Stimulated activated CD8-positive, alpha-beta memory T cell treated with anti-CD3 and anti-CD28 coated beads, Interleukin-4, amount 100 ng/mL, for 1 hour (primary cell): Measurements from ENCODE around the gene IFTAP.

Experiments used
- DNase-seq, 2 donors: peaks; one replicate each; pipeline ENCODE4 v3.0.0-alpha.2; 2020; ENCODE audit warnings: low read depth in 2 of 2, low spot score in 1 of 2

Gene IFTAP

DNA sequence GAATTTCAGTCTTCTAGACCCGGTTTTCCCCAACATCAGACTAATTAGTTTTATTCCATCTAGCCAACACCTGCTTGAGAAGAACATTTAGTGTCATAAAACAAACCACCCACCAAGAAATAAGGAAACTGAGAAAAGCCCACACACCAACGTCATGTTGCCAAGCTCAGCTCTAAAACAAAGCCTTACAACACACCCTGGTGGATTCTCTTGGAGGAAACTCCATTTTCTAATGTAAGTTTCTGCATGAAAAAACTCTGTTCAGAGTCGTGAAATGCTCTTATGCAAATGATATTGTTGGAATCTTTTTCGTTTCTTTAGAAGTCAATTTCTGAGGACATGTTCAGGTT, 108.7 kb downstream of the IFTAP start:
- no peak for DNase-seq
